Cardiac muscle cell (in vitro differentiated cells and primary cell): Measurements from ENCODE around the gene RENBP. TPM values are rescaled to one million over a fixed set of nuclear protein-coding genes. Genes with fewer than 3 reads are reported as not detected.
A peak's percentile ranks its signal among the peaks of the same experiment; 100 is the strongest.

ENCODE experiments used
- DNase-seq, 2 donors: peaks; one replicate each; pipeline versions ENCODE4 v3.0.0 to v3.0.0-alpha.2; 2010 to 2017; ENCODE audit warnings: low read depth in 1 of 2, low spot score in 1 of 2
- H3K27ac ChIP-seq: fragments of 200-600 bp; sonication (generic); 2 replicates; pipeline ENCODE4 v1.5.1; 2016
- H3K27me3 ChIP-seq: fragments of 200-600 bp; sonication (generic); 2 replicates; pipeline ENCODE4 v1.6.0; 2016; ENCODE audit warnings: control low read depth
- H3K36me3 ChIP-seq: fragments of 200-600 bp; sonication (generic); 2 replicates; pipeline ENCODE4 v1.5.1; 2016; ENCODE audit warnings: control low read depth
- H3K4me1 ChIP-seq: fragments of 200-600 bp; sonication (generic); 2 replicates; pipeline ENCODE4 v1.8.1; 2017; ENCODE audit warnings: low read depth, mild to moderate bottlenecking, mixed run types
- H3K4me3 ChIP-seq: fragments of 200-600 bp; sonication (generic); 2 replicates; pipeline ENCODE4 v1.5.1; 2016; ENCODE audit warnings: mild to moderate bottlenecking
- H3K9me3 ChIP-seq: fragments of 200-600 bp; sonication (generic); 2 replicates; pipeline ENCODE4 v1.5.1; 2017; ENCODE audit warnings: low read depth, mild to moderate bottlenecking, control low read depth
- CTCF ChIP-seq: IDR thresholded peaks from 2 replicates; pipeline ENCODE4 v1.5.1; 2012; ENCODE audit warnings: low read depth, mild to moderate bottlenecking, low read length
- polyA plus RNA-seq: library from polyadenylated mRNA; unstranded; fragments of >200 nt; fragmentation: Nextera tagmentation; extraction: Ambion mirVana; gene quantifications from 2 replicates; pipeline ENCODE4 v1.2.1, GENCODE V29; 2016
- total RNA-seq: library from RNA; depleted of rRNA; stranded (reverse); fragments of >200 nt; gene quantifications from 2 replicates; pipeline ENCODE4 v1.2.3, GENCODE V29; 2016

Gene RENBP
- total and polyA plus RNA-seq, 2 experiments from 2014 or later = 7.4 to 12.4 TPM

GRCh38 chrX:153951683-153952372 lies 7.4 kb upstream of the RENBP start:
- DNase-seq = no peak
- peaks cover 3% of the 10 kb centered on the region for H3K36me3 ChIP-seq
- no peaks in the 10 kb centered on the region for H3K27me3 ChIP-seq
- H3K4me1 ChIP-seq = no peaks in the 10 kb centered on the region
- no peak overlapping the region for H3K4me3 ChIP-seq
- H3K27ac ChIP-seq = no peak overlapping the region
- no peak for TF ChIP-seq CTCF
- H3K9me3 ChIP-seq = no peaks in the 10 kb centered on the region

- H3K4me1 ChIP-seq = no peaks in the 10 kb centered on the region
- no peaks in the 10 kb centered on the region for H3K9me3 ChIP-seq
- H3K27ac ChIP-seq = no peak overlapping the region
- no peak for DNase-seq
- no peak overlapping the region for H3K4me3 ChIP-seq
- H3K27me3 ChIP-seq = no peaks in the 10 kb centered on the region
- TF ChIP-seq CTCF = no peak
- H3K36me3 ChIP-seq = peaks cover 3% of the 10 kb centered on the region
Observed at GRCh38 chrX:153950127-153950526, 5.7 kb upstream of the RENBP start.

GRCh38 chrX:153948847-153949805 lies 4.7 kb upstream of the RENBP start:
- H3K36me3 ChIP-seq = peaks cover 3% of the 10 kb centered on the region
- H3K27me3 ChIP-seq = no peaks in the 10 kb centered on the region
- no peak overlapping the region for H3K4me3 ChIP-seq
- H3K27ac ChIP-seq = no peak overlapping the region
- TF ChIP-seq CTCF = no peak
- no peaks in the 10 kb centered on the region for H3K4me1 ChIP-seq
- H3K9me3 ChIP-seq = no peaks in the 10 kb centered on the region
- DNase-seq = no peak

GRCh38 chrX:153948002-153948466 lies 3.6 kb upstream of the RENBP start:
- H3K4me1 ChIP-seq = no peaks in the 10 kb centered on the region
- H3K9me3 ChIP-seq = no peaks in the 10 kb centered on the region
- no peaks in the 10 kb centered on the region for H3K27me3 ChIP-seq
- H3K36me3 ChIP-seq = peaks cover 3% of the 10 kb centered on the region
- no peak for TF ChIP-seq CTCF
- DNase-seq = no peak
- no peak overlapping the region for H3K4me3 ChIP-seq
- peak overlapping the region; percentile 39 for H3K27ac ChIP-seq

- no peaks in the 10 kb centered on the region for H3K4me1 ChIP-seq
- peak overlapping the region; percentile 39 for H3K27ac ChIP-seq
- DNase-seq = peak; percentile 78 to 82
- H3K4me3 ChIP-seq = no peak overlapping the region
- peak; percentile 83 for TF ChIP-seq CTCF
- no peaks in the 10 kb centered on the region for H3K9me3 ChIP-seq
- no peaks in the 10 kb centered on the region for H3K27me3 ChIP-seq
- peaks cover 3% of the 10 kb centered on the region for H3K36me3 ChIP-seq
Observed at GRCh38 chrX:153947009-153947769, 2.7 kb upstream of the RENBP start.
